ENCODE data around the gene HSD17B14. TPM values are rescaled to one million over a fixed set of nuclear protein-coding genes. Genes with fewer than 3 reads are reported as not detected.

The HSD17B14 gene
- total RNA-seq, 1 experiment from 2014 or later = 3.9 TPM

GRCh38 chr19:48861313-48861712 is 25.0 kb upstream of the HSD17B14 start:
- Histone ChIP-seq H2AFZ (ENCODE audit: low read depth, low read length, poor library complexity, severe bottlenecking) (no peak overlapping the region), H3K27me3 (ENCODE audit: insufficient read depth, low read length) (no peaks in the 10 kb centered on the region), H3K36me3 (ENCODE audit: control insufficient read depth in 1 of 2, insufficient read depth in 2 of 2, low read length in 2 of 2) (no peaks in the 10 kb centered on the region), H3K79me2 (ENCODE audit: insufficient read depth, low read length) (no peaks in the 10 kb centered on the region), H3K9me3 (ENCODE audit: control insufficient read depth in 1 of 2, insufficient read depth in 1 of 2, low read depth in 1 of 2, low read length in 2 of 2) (no peaks in the 10 kb centered on the region), H3K4me3 (replicated peaks in 1 of 2; ENCODE audit: low read depth in 1 of 2, low read length in 2 of 2) (no peak overlapping the region), H3K9me2 (ENCODE audit: insufficient read depth) (no peaks in the 10 kb centered on the region), H4K20me1 (ENCODE audit: insufficient read depth) (no peaks in the 10 kb centered on the region), H3K27ac (ENCODE audit: low read depth, low read length) (no peak overlapping the region), H3K4me2 (ENCODE audit: low read length) (no peak overlapping the region), H3K4me1 (ENCODE audit: control insufficient read depth in 1 of 2, insufficient read depth in 2 of 2, low read length in 2 of 2) (0 out of 4 replicates have a peak, but pooled peaks cover 0 to 5% of the 10 kb centered on the region in 2 experiments), H3K9ac (ENCODE audit: low read length) (no peak overlapping the region)
- intact Hi-C loops (cut with micrococcal nuclease) = no loop called here
- ChIA-PET POLR2A (no interaction called here), RAD21 (ENCODE audit: low non-redundant PET in 1 of 2, low total read pairs in 2 of 2, uncharacterized antibody in 2 of 2, unreplicated experiment in 2 of 2) (no interaction called here), CTCF (no interaction called here)
- no peak for DNase-seq (ENCODE audit: low read depth, low spot score)
- TF ChIP-seq SIN3A (IDR thresholded peaks at IDR 0.05; ENCODE audit: low read depth) (no peak), EGR1 (IDR thresholded peaks at IDR 0.05; ENCODE audit: low read depth) (no peak), POLR2AphosphoS5 (IDR thresholded peaks at IDR 0.05; ENCODE audit: low read depth, low read length) (no peak), SRF (IDR thresholded peaks at IDR 0.05; ENCODE audit: low read depth) (no peak), EZH2phosphoT487 (IDR thresholded peaks at IDR 0.05; ENCODE audit: borderline replicate concordance) (no peak), TCF7L2 (IDR thresholded peaks at IDR 0.05; ENCODE audit: borderline replicate concordance, extremely low read depth, insufficient read depth, insufficient read length) (no peak), JUND (IDR thresholded peaks at IDR 0.05) (no peak), ELF1 (IDR thresholded peaks at IDR 0.05; ENCODE audit: borderline replicate concordance, low read depth) (no peak), YY1 (IDR thresholded peaks at IDR 0.05; ENCODE audit: extremely low read depth, insufficient replicate concordance, low read depth, low read length) (no peak), ZNF274 (IDR thresholded peaks at IDR 0.05; ENCODE audit: low read depth, low read length) (no peak), CEBPB (IDR thresholded peaks at IDR 0.05; ENCODE audit: low read depth) (no peak), FOSL1 (IDR thresholded peaks at IDR 0.05; ENCODE audit: low read depth) (no peak), RAD21 (IDR thresholded peaks at IDR 0.05; ENCODE audit: low read depth) (no peak)
- TF ChIP-seq, protein P1, sequence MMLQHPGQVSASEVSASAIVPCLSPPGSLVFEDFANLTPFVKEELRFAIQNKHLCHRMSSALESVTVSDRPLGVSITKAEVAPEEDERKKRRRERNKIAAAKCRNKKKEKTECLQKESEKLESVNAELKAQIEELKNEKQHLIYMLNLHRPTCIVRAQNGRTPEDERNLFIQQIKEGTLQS (IDR thresholded peaks at IDR 0.05) = no peak
- TF ChIP-seq, protein P2, sequence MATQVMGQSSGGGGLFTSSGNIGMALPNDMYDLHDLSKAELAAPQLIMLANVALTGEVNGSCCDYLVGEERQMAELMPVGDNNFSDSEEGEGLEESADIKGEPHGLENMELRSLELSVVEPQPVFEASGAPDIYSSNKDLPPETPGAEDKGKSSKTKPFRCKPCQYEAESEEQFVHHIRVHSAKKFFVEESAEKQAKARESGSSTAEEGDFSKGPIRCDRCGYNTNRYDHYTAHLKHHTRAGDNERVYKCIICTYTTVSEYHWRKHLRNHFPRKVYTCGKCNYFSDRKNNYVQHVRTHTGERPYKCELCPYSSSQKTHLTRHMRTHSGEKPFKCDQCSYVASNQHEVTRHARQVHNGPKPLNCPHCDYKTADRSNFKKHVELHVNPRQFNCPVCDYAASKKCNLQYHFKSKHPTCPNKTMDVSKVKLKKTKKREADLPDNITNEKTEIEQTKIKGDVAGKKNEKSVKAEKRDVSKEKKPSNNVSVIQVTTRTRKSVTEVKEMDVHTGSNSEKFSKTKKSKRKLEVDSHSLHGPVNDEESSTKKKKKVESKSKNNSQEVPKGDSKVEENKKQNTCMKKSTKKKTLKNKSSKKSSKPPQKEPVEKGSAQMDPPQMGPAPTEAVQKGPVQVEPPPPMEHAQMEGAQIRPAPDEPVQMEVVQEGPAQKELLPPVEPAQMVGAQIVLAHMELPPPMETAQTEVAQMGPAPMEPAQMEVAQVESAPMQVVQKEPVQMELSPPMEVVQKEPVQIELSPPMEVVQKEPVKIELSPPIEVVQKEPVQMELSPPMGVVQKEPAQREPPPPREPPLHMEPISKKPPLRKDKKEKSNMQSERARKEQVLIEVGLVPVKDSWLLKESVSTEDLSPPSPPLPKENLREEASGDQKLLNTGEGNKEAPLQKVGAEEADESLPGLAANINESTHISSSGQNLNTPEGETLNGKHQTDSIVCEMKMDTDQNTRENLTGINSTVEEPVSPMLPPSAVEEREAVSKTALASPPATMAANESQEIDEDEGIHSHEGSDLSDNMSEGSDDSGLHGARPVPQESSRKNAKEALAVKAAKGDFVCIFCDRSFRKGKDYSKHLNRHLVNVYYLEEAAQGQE (IDR thresholded peaks at IDR 0.05; ENCODE audit: low read depth) = no peak
- TF ChIP-seq, protein P3, sequence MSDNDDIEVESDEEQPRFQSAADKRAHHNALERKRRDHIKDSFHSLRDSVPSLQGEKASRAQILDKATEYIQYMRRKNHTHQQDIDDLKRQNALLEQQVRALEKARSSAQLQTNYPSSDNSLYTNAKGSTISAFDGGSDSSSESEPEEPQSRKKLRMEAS (IDR thresholded peaks at IDR 0.05) = no peak
- no TSS peak for BruUV-seq (replicated peaks)
- ATAC-seq = no peak

Measured in HCT116 (cell line).